Neural cell (in vitro differentiated cells): ENCODE results near the gene ARID3A. TPM values are rescaled to one million over a fixed set of nuclear protein-coding genes. Genes with fewer than 3 reads are reported as not detected.

Experiments
- H2AFZ ChIP-seq: fragments of 200-600, 300-800 bp; sonication (generic), shearing (Covaris generic); 2 replicates; pipeline ENCODE4 v1.6.0; 2014; ENCODE audit warnings: low read depth, mild to moderate bottlenecking, antibody characterized with exemption, low read length, moderate library complexity
- H3F3A ChIP-seq: fragments of 200-600 bp; shearing (Covaris generic); 2 replicates; pipeline ENCODE4 v1.6.1; 2016; ENCODE audit warnings: mild to moderate bottlenecking, moderate library complexity, mixed read lengths, antibody characterized with exemption, low read length; ENCODE audit not compliant: insufficient read depth, poor library complexity, severe bottlenecking
- H3K27ac ChIP-seq: fragments of 200-600, 300-800 bp; sonication (generic), shearing (Covaris generic); 2 replicates; pipeline ENCODE4 v1.5.1; 2014; ENCODE audit warnings: mild to moderate bottlenecking, low read length, moderate library complexity
- H3K27me3 ChIP-seq: fragments of 300-800, 200-600 bp; sonication (generic), shearing (Covaris generic); 2 replicates; pipeline ENCODE4 v1.6.0; 2014; ENCODE audit warnings: mild to moderate bottlenecking, low read depth, low read length, moderate library complexity; ENCODE audit not compliant: insufficient read depth
- H3K36me3 ChIP-seq: fragments of 300-800, 200-600 bp; sonication (generic), shearing (Covaris generic); 2 replicates; pipeline ENCODE4 v1.5.1; 2014; ENCODE audit warnings: mild to moderate bottlenecking, antibody characterized with exemption, low read length, moderate library complexity; ENCODE audit not compliant: insufficient read depth
- H3K4me2 ChIP-seq: fragments of 300-800, 200-600 bp; sonication (generic), shearing (Covaris generic); 2 replicates; pipeline ENCODE4 v1.6.0; 2014; ENCODE audit warnings: mild to moderate bottlenecking, low read length
- H3K4me3 ChIP-seq: fragments of 300-800, 200-600 bp; sonication (generic), shearing (Covaris generic); 2 replicates; pipeline ENCODE4 v1.5.1; 2014; ENCODE audit warnings: mild to moderate bottlenecking, low read length, moderate library complexity
- H3K79me2 ChIP-seq: fragments of 200-600 bp; shearing (Covaris generic); replicated peaks from 2 replicates; pipeline ENCODE4 v1.6.0; 2014; ENCODE audit warnings: mild to moderate bottlenecking, low read length, moderate library complexity; ENCODE audit not compliant: insufficient read depth
- H3K9ac ChIP-seq: fragments of 300-800, 200-600 bp; sonication (generic), shearing (Covaris generic); 2 replicates; pipeline ENCODE4 v1.6.1; 2016; ENCODE audit warnings: mild to moderate bottlenecking, low read length, mixed read lengths
- H3K9me2 ChIP-seq: fragments of 200-600 bp; shearing (Covaris generic); 2 replicates; pipeline ENCODE4 v1.6.1; 2016; ENCODE audit warnings: mild to moderate bottlenecking, low read length, mixed read lengths; ENCODE audit not compliant: insufficient read depth
- H3K9me3 ChIP-seq: fragments of 200-600, 300-800 bp; sonication (generic), shearing (Covaris generic); 2 replicates; pipeline ENCODE4 v1.6.1; 2016; ENCODE audit warnings: mild to moderate bottlenecking, mixed run types, low read length, moderate library complexity, mixed read lengths
- H4K20me1 ChIP-seq: fragments of 200-600 bp; shearing (Covaris generic); 2 replicates; pipeline ENCODE4 v1.6.1; 2016; ENCODE audit warnings: mild to moderate bottlenecking, mixed run types; ENCODE audit not compliant: insufficient read depth
- EP300 ChIP-seq: fragments of 450-650 bp; conservative IDR thresholded peaks from 2 replicates; pipeline ENCODE4 v1.6.1; 2014; ENCODE audit warnings: antibody characterized with exemption, mild to moderate bottlenecking, moderate library complexity; ENCODE audit not compliant: poor library complexity, severe bottlenecking
- EZH2 ChIP-seq: fragments of 200-600, 300-800 bp; shearing (Covaris generic), sonication (generic); IDR thresholded peaks from 2 replicates; pipeline ENCODE4 v1.6.1; 2014; ENCODE audit warnings: antibody characterized with exemption, low read length, borderline replicate concordance, mild to moderate bottlenecking; ENCODE audit not compliant: insufficient read depth, poor library complexity, severe bottlenecking
- MXI1 ChIP-seq: fragments of 450-650 bp; conservative IDR thresholded peaks from 2 replicates; pipeline ENCODE4 v1.6.1; 2014; ENCODE audit warnings: antibody characterized with exemption, mild to moderate bottlenecking; ENCODE audit not compliant: poor library complexity, severe bottlenecking
- POLR2AphosphoS5 ChIP-seq: IDR thresholded peaks from 2 replicates; pipeline ENCODE4 v1.6.1; 2012
- RAD21 ChIP-seq: fragments of 450-650 bp; conservative IDR thresholded peaks from 2 replicates; pipeline ENCODE4 v1.6.1; 2014; ENCODE audit warnings: antibody characterized with exemption, mild to moderate bottlenecking, moderate library complexity
- SMC3 ChIP-seq: fragments of 450-650 bp; conservative IDR thresholded peaks from 2 replicates; pipeline ENCODE4 v1.6.1; 2014; ENCODE audit warnings: antibody characterized with exemption, mild to moderate bottlenecking, moderate library complexity; ENCODE audit not compliant: poor library complexity
- TAF1 ChIP-seq: IDR thresholded peaks from 2 replicates; pipeline ENCODE4 v1.6.1; 2012; ENCODE audit warnings: low read depth
- polyA plus RNA-seq: library from polyadenylated mRNA; depleted of rRNA; stranded (reverse); fragments of >200 nt; gene quantifications from 2 replicates; pipeline ENCODE4 v1.2.3, GENCODE V29; 2014
- TF ChIP-seq, protein P1 (sequence below): IDR thresholded peaks from 2 replicates; pipeline ENCODE4 v1.6.1; 2012; ENCODE audit warnings: borderline replicate concordance
- TF ChIP-seq, protein P2 (sequence below): fragments of 450-650 bp; IDR thresholded peaks from 2 replicates; pipeline ENCODE4 v1.5.1; 2014; ENCODE audit warnings: antibody characterized with exemption, mild to moderate bottlenecking, moderate library complexity; ENCODE audit not compliant: poor library complexity, severe bottlenecking

ARID3A gene
- polyA plus RNA-seq, 1 donor from 2014 or later = 11.4 TPM

DNA sequence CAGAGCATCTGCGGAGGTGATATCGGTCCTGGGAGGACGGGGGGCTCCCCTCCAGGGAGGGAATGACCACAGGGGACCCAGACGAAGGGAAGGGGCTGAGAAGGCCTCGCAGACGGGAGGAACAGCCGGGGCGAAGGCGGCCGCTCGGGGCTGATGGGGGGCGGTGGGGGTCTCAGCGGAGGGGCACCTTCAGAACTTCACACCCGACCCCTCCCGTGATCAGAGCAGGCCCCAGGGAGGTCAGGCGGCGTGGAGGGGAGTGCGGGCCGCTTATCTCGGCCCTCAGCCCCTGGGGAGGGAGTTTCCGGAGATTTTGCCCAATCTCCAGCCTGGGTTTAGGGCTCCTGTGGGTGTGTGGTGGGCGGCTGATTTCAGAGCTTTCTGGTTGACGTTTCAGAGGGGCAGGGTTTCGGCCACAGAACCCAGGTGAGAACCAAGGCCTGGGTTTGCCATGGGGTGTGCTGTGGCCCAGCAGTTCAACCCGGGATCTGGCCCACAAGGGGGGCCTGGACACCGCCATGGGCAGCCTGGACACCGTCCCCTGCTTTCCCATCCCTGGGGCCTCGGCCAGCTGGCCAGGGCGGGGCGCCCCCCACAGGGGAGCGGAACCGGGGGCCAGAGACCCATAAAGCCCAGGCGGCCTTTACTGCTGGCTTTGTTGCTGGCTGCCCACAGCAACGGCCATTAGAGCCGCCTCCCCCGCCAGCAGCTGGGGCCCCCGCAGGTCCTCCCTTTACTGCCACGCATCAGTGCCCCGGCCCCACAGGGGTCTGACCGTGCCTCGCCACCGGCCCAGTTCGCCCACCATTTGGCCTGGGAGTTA lies 29.0 kb downstream of the ARID3A start:
- Histone ChIP-seq H3K27me3 (no peaks in the 10 kb centered on the region), H3K4me2 (no peak overlapping the region), H3K36me3 (no peaks in the 10 kb centered on the region), H3K79me2 (no peaks in the 10 kb centered on the region), H2AFZ (no peak overlapping the region), H3K9me2 (no peaks in the 10 kb centered on the region), H3K27ac (no peak overlapping the region), H4K20me1 (no peaks in the 10 kb centered on the region), H3K9ac (no peak overlapping the region), H3K4me3 (no peak overlapping the region), H3F3A (no peaks in the 10 kb centered on the region), H3K9me3 (no peaks in the 10 kb centered on the region)
- no peak for TF ChIP-seq MXI1
- TF ChIP-seq EZH2 = no peak
- TF ChIP-seq, protein P1, sequence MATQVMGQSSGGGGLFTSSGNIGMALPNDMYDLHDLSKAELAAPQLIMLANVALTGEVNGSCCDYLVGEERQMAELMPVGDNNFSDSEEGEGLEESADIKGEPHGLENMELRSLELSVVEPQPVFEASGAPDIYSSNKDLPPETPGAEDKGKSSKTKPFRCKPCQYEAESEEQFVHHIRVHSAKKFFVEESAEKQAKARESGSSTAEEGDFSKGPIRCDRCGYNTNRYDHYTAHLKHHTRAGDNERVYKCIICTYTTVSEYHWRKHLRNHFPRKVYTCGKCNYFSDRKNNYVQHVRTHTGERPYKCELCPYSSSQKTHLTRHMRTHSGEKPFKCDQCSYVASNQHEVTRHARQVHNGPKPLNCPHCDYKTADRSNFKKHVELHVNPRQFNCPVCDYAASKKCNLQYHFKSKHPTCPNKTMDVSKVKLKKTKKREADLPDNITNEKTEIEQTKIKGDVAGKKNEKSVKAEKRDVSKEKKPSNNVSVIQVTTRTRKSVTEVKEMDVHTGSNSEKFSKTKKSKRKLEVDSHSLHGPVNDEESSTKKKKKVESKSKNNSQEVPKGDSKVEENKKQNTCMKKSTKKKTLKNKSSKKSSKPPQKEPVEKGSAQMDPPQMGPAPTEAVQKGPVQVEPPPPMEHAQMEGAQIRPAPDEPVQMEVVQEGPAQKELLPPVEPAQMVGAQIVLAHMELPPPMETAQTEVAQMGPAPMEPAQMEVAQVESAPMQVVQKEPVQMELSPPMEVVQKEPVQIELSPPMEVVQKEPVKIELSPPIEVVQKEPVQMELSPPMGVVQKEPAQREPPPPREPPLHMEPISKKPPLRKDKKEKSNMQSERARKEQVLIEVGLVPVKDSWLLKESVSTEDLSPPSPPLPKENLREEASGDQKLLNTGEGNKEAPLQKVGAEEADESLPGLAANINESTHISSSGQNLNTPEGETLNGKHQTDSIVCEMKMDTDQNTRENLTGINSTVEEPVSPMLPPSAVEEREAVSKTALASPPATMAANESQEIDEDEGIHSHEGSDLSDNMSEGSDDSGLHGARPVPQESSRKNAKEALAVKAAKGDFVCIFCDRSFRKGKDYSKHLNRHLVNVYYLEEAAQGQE = no peak
- TF ChIP-seq POLR2AphosphoS5 = no peak
- TF ChIP-seq SMC3 = no peak
- TF ChIP-seq, protein P2, sequence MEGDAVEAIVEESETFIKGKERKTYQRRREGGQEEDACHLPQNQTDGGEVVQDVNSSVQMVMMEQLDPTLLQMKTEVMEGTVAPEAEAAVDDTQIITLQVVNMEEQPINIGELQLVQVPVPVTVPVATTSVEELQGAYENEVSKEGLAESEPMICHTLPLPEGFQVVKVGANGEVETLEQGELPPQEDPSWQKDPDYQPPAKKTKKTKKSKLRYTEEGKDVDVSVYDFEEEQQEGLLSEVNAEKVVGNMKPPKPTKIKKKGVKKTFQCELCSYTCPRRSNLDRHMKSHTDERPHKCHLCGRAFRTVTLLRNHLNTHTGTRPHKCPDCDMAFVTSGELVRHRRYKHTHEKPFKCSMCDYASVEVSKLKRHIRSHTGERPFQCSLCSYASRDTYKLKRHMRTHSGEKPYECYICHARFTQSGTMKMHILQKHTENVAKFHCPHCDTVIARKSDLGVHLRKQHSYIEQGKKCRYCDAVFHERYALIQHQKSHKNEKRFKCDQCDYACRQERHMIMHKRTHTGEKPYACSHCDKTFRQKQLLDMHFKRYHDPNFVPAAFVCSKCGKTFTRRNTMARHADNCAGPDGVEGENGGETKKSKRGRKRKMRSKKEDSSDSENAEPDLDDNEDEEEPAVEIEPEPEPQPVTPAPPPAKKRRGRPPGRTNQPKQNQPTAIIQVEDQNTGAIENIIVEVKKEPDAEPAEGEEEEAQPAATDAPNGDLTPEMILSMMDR = no peak
- TF ChIP-seq RAD21 = no peak
- no peak for TF ChIP-seq EP300
- no peak for TF ChIP-seq TAF1

DNA sequence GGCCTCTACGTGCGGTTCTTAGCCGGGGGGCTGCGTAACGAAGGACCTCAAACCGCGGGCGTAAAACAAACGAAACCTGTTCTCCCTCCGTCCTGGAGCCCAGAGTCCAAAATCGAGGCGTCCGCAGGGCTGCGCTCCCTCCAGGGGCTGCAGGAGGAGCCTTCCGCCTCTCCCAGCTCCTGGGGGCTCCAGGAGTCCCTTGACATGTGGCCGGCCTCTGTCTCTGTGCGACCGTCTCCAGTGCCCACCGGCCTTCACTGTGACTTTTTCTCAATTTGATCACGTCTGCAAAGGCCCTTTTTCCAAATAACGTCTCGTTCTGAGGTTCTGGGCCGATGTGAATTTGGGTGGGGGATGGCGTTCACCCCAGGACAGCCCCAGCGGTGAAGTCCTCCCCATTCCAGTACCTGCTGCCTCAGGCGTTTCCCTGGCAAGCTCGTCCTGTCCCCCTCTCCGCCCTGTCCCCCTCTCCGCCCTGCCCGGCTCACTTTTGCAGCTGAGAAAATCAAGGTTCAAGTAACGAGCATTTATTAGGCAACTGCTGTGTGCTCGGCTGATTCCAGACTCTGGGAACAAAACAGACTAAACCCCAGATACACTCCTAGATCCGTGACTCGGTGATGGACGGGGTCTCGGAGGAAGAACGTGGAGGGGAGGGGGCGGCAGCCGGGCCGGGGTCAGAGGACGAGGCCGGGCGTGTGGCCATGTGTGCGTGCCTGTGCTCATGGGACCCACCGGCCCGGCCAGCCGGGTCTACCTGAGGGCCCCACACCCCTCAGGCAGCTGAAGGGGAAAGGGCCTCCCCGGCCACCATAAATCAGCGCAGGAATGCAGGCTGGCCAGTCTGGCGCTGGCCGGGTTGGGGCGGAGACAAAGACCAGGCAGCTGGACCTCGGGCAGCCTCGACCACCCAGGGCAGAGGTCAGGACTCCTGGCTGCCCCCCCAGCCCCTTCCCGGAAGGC lies 30.2 kb downstream of the ARID3A start:
- Histone ChIP-seq H3K9me2 (no peaks in the 10 kb centered on the region), H3F3A (no peaks in the 10 kb centered on the region), H3K27ac (no peak overlapping the region), H3K4me3 (no peak overlapping the region), H3K9me3 (no peaks in the 10 kb centered on the region), H2AFZ (no peak overlapping the region), H3K4me2 (no peak overlapping the region), H3K9ac (no peak overlapping the region), H4K20me1 (no peaks in the 10 kb centered on the region), H3K27me3 (no peaks in the 10 kb centered on the region), H3K79me2 (no peaks in the 10 kb centered on the region), H3K36me3 (no peaks in the 10 kb centered on the region)
- no peak for TF ChIP-seq POLR2AphosphoS5
- no peak for TF ChIP-seq EZH2
- TF ChIP-seq RAD21 = no peak
- TF ChIP-seq, protein P1 = no peak
- no peak for TF ChIP-seq EP300
- TF ChIP-seq, protein P2 = no peak
- no peak for TF ChIP-seq MXI1
- no peak for TF ChIP-seq TAF1
- TF ChIP-seq SMC3 = no peak
